IMR-90 (cell line): ENCODE measurements around the gene SOX6. TPM values are rescaled to one million over a fixed set of nuclear protein-coding genes. Genes with fewer than 3 reads are reported as not detected.
A peak's percentile ranks its signal among the peaks of the same experiment; 100 is the strongest.

Experiments
- ATAC-seq: fragments of 200-7000 bp; cut with Tn5 transposase; 2 replicates; pipeline ENCODE4 v1.9.1; 2020; ENCODE audit warnings: low read depth, mild to moderate bottlenecking, moderate library complexity
- BruUV-seq: library from RNA; stranded (reverse); fragments of 400-500 nt; replicated peaks from 2 replicates; lab custom pipeline; 2021; lab: Mats Ljungman, UMichigan
- CTCF ChIA-PET: fragments of 300-600 bp; formaldehyde crosslinking; extraction: SDS; loops from one replicate; lab custom pipeline; 2021; ENCODE audit warnings: antibody characterized with exemption; lab: Yijun Ruan, JAX
- POLR2A ChIA-PET: fragments of 300-600 bp; sonication (Branson Sonifier 250); formaldehyde crosslinking; loops from one replicate; lab custom pipeline; 2022; ENCODE audit warnings: antibody characterized with exemption; ENCODE audit not compliant: unreplicated experiment; lab: Charles Lee
- DNase-seq: peaks from one replicate; pipeline ENCODE4 v3.0.0; 2013
- H2AFZ ChIP-seq: replicated peaks from 2 replicates; pipeline ENCODE3; 2013; ENCODE audit warnings: low read length, mild to moderate bottlenecking; ENCODE audit not compliant: poor library complexity
- H2AK5ac ChIP-seq: 2 replicates; pipeline ENCODE4 v1.6.1; 2013; ENCODE audit warnings: low read depth, low read length, inconsistent platforms
- H2AK9ac ChIP-seq: replicated peaks from 2 replicates; pipeline ENCODE3; 2013; ENCODE audit warnings: mild to moderate bottlenecking, low read depth, low read length, moderate library complexity; ENCODE audit not compliant: poor library complexity
- H2BK120ac ChIP-seq: 2 replicates; pipeline ENCODE4 v1.6.1; 2013; ENCODE audit warnings: low read depth, low read length, inconsistent platforms
- H2BK15ac ChIP-seq: 3 replicates; pipeline ENCODE4 v1.6.1; 2013; ENCODE audit warnings: low read depth, low read length, inconsistent platforms
- H2BK20ac ChIP-seq: 2 replicates; pipeline ENCODE4 v1.6.1; 2013; ENCODE audit warnings: low read depth, mild to moderate bottlenecking, inconsistent platforms, low read length, moderate library complexity
- H2BK5ac ChIP-seq: 2 replicates; pipeline ENCODE4 v1.6.1; 2013; ENCODE audit warnings: mild to moderate bottlenecking, low read depth, low read length, inconsistent platforms; ENCODE audit not compliant: poor library complexity, severe bottlenecking
- H3K14ac ChIP-seq: replicated peaks from 2 replicates; pipeline ENCODE4 v1.6.1; 2013; ENCODE audit warnings: low read depth, low read length, inconsistent platforms
- H3K18ac ChIP-seq: 2 replicates; pipeline ENCODE4 v1.6.1; 2013; ENCODE audit warnings: low read depth, low read length, control low read depth
- H3K23ac ChIP-seq: 2 replicates; pipeline ENCODE4 v1.6.1; 2013; ENCODE audit warnings: low read depth, low read length, inconsistent platforms
- H3K27ac ChIP-seq: 2 replicates; pipeline ENCODE4 v1.5.1; 2013; ENCODE audit warnings: mild to moderate bottlenecking, control low read depth, low read length; ENCODE audit not compliant: insufficient read depth
- H3K27me3 ChIP-seq: 2 replicates; pipeline ENCODE4 v1.6.1; 2013; ENCODE audit warnings: low read length; ENCODE audit not compliant: control insufficient read depth, insufficient read depth
- H3K36me3 ChIP-seq: 2 replicates; pipeline ENCODE4 v1.6.1; 2013; ENCODE audit warnings: low read length, mixed read lengths; ENCODE audit not compliant: control insufficient read depth, insufficient read depth
- H3K4ac ChIP-seq: 2 replicates; pipeline ENCODE4 v1.6.1; 2013; ENCODE audit warnings: low read depth, low read length, inconsistent platforms
- H3K4me1 ChIP-seq: 2 replicates; pipeline ENCODE4 v1.6.1; 2013; ENCODE audit warnings: low read length, mixed read lengths; ENCODE audit not compliant: control insufficient read depth, insufficient read depth
- H3K4me2 ChIP-seq: 2 replicates; pipeline ENCODE4 v1.6.1; 2013; ENCODE audit warnings: low read depth, mild to moderate bottlenecking, control low read depth, low read length, moderate library complexity
- H3K4me3 ChIP-seq: 2 replicates; pipeline ENCODE4 v1.5.1; 2013; ENCODE audit warnings: low read depth, mild to moderate bottlenecking, control low read depth, low read length, moderate library complexity; ENCODE audit not compliant: insufficient read depth
- H3K56ac ChIP-seq: 2 replicates; pipeline ENCODE4 v1.6.1; 2013; ENCODE audit warnings: low read length, inconsistent platforms; ENCODE audit not compliant: insufficient read depth; ENCODE audit errors: extremely low read depth
- H3K79me1 ChIP-seq, 2 experiments: 2 replicates each; pipeline ENCODE4 v1.6.1; 2013; ENCODE audit warnings: low read length in 2 of 2, inconsistent platforms in 1 of 2, low read depth in 1 of 2
- H3K9ac ChIP-seq: 2 replicates; pipeline ENCODE4 v1.6.1; 2013; ENCODE audit warnings: low read depth, low read length, control low read depth
- H3K9me1 ChIP-seq: 2 replicates; pipeline ENCODE4 v1.6.1; 2013; ENCODE audit warnings: low read length, inconsistent platforms; ENCODE audit not compliant: insufficient read depth
- H3K9me3 ChIP-seq: 2 replicates; pipeline ENCODE4 v1.6.1; 2013; ENCODE audit warnings: low read length; ENCODE audit not compliant: control insufficient read depth, insufficient read depth
- H4K20me1 ChIP-seq: 2 replicates; pipeline ENCODE4 v1.6.1; 2013; ENCODE audit warnings: low read length, inconsistent platforms; ENCODE audit not compliant: insufficient read depth
- H4K5ac ChIP-seq: 2 replicates; pipeline ENCODE4 v1.6.1; 2013; ENCODE audit warnings: mild to moderate bottlenecking, low read depth, low read length, control low read depth
- H4K8ac ChIP-seq, 2 experiments: 2 replicates each; pipeline ENCODE4 v1.6.1; 2013; ENCODE audit warnings: low read depth in 2 of 2, low read length in 2 of 2, control low read depth in 1 of 2, inconsistent platforms in 1 of 2
- H4K91ac ChIP-seq: 2 replicates; pipeline ENCODE4 v1.6.1; 2013; ENCODE audit warnings: low read depth, low read length, inconsistent platforms; ENCODE audit not compliant: insufficient read depth
- BHLHE40 ChIP-seq: fragments of 150-350 bp; IDR thresholded peaks from 2 replicates; pipeline ENCODE4 v1.6.1; 2016; ENCODE audit warnings: mild to moderate bottlenecking, low read depth, low read length
- CHD1 ChIP-seq: IDR thresholded peaks from 2 replicates; pipeline ENCODE4 v1.6.1; 2012; ENCODE audit warnings: low read depth, low read length, improper control_type of control experiment
- CTCF ChIP-seq: conservative IDR thresholded peaks from 2 replicates; pipeline ENCODE4 v1.5.1; 2012; ENCODE audit warnings: mild to moderate bottlenecking, low read depth, low read length, improper control_type of control experiment
- ELK1 ChIP-seq: fragments of 150-350 bp; IDR thresholded peaks from 2 replicates; pipeline ENCODE4 v1.6.1; 2016; ENCODE audit warnings: low read depth, mild to moderate bottlenecking, low read length, moderate library complexity, borderline replicate concordance
- FOS ChIP-seq: fragments of 150-350 bp; IDR thresholded peaks from 2 replicates; pipeline ENCODE4 v1.6.1; 2016; ENCODE audit warnings: low read depth, low read length
- MAFK ChIP-seq: IDR thresholded peaks from 2 replicates; pipeline ENCODE4 v1.6.1; 2012; ENCODE audit warnings: low read depth, low read length, improper control_type of control experiment
- MXI1 ChIP-seq: IDR thresholded peaks from 2 replicates; pipeline ENCODE4 v1.6.1; 2012; ENCODE audit warnings: low read depth, mild to moderate bottlenecking, low read length, moderate library complexity, borderline replicate concordance
- NFE2L2 ChIP-seq: fragments of 150-350 bp; IDR thresholded peaks from 2 replicates; pipeline ENCODE4 v1.6.1; 2016; ENCODE audit warnings: low read depth, mild to moderate bottlenecking, low read length
- RAD21 ChIP-seq: IDR thresholded peaks from 2 replicates; pipeline ENCODE4 v1.6.1; 2012; ENCODE audit warnings: low read length, improper control_type of control experiment
- RCOR1 ChIP-seq: IDR thresholded peaks from 2 replicates; pipeline ENCODE4 v1.6.1; 2012; ENCODE audit warnings: mild to moderate bottlenecking, low read length, improper control_type of control experiment; ENCODE audit not compliant: insufficient replicate concordance
- RFX5 ChIP-seq: IDR thresholded peaks from 2 replicates; pipeline ENCODE4 v1.8.0; 2012; ENCODE audit warnings: low read depth, mild to moderate bottlenecking, low read length, moderate library complexity
- USF2 ChIP-seq: fragments of 150-350 bp; IDR thresholded peaks from 2 replicates; pipeline ENCODE4 v1.6.1; 2017; ENCODE audit warnings: mild to moderate bottlenecking, antibody characterized with exemption, low read length, low read depth
- WGBS, 2 experiments: methylation state at CpG; one replicate each; pipeline versions ENCODE4 v1.1.5 to v1.1.7; 2013; ENCODE audit warnings: missing lambda C conversion rate in 2 of 2; ENCODE audit not compliant: insufficient read length in 1 of 2; ENCODE audit errors: extremely low coverage in 2 of 2; 5-methylcytosine and 5-hydroxymethylcytosine counted together
- dilution Hi-C: fragments of 300-500 bp; cut with HindIII; formaldehyde crosslinking; loops from one replicate; pipeline ENCODE4 v1.14.3; 2018; ENCODE audit warnings: low sequenced_read_pairs; ENCODE audit not compliant: unreplicated experiment
- in situ Hi-C: fragments of 300-500 bp; cut with MboI; formaldehyde crosslinking; loops from 3 replicates; pipeline ENCODE4 v1.14.3; 2019; ENCODE audit warnings: low sequenced_read_pairs, inconsistent platforms, mixed read lengths
- intact Hi-C: fragments of 100-400 bp; cut with micrococcal nuclease; formaldehyde crosslinking; loops from 2 replicates; pipeline ENCODE4 v1.10.0; 2022
- polyA plus RNA-seq, 3 experiments: library from polyadenylated mRNA; depleted of rRNA; stranded (reverse); fragments of >200 nt; gene quantifications; 2 replicates each; pipeline ENCODE4 v1.2.3, GENCODE V29; 2012; ENCODE audit warnings: low replicate concordance in 1 of 3
- total RNA-seq: library from RNA; depleted of rRNA; stranded (reverse); fragments of >200 nt; gene quantifications from 2 replicates; pipeline ENCODE4 v1.2.3, GENCODE V29; 2012

SOX6 gene
- total and polyA plus RNA-seq, 2 of the 4 experiments (the other 2 are of a cell fraction): 1.7 to 7.7 TPM

- H3K18ac ChIP-seq: 0 out of 2 replicates have a peak overlapping the region, but pooled peaks have one; percentile 68
- H2BK5ac ChIP-seq: no peak overlapping the region
- H3K79me1 ChIP-seq: no peaks in the 10 kb centered on the region; a peak in 1 of 4 replicates
- peak overlapping the region in 1 of 2 experiments; percentile 66; a peak in 1 of 4 replicates for H4K8ac ChIP-seq
- peak overlapping the region; percentile 77 for H3K4ac ChIP-seq
- peak overlapping the region; percentile 85 for H2BK120ac ChIP-seq
- H2AK5ac ChIP-seq: peak overlapping the region; percentile 14
- no peak overlapping the region; the same call in 1 of the 2 replicates for H3K14ac ChIP-seq
- no peaks in the 10 kb centered on the region for H3K27me3 ChIP-seq
- no peak overlapping the region for H2AK9ac ChIP-seq
- no peak overlapping the region for H3K23ac ChIP-seq
- no peak overlapping the region for H3K56ac ChIP-seq
- no peak overlapping the region for H3K4me2 ChIP-seq
- H3K27ac ChIP-seq: no peak overlapping the region
- dilution Hi-C loops: no loop called here
- no peaks in the 10 kb centered on the region for H4K20me1 ChIP-seq
- H3K9me1 ChIP-seq: no peaks in the 10 kb centered on the region; the same call in 1 of the 2 replicates
- ChIA-PET POLR2A (no interaction called here), CTCF (no interaction called here)
- no TSS peak for BruUV-seq
- in situ Hi-C loops: no loop called here
- no peak overlapping the region; the same call in 1 of the 2 replicates for H4K5ac ChIP-seq
- peak overlapping the region; percentile 44 for H4K91ac ChIP-seq
- TF ChIP-seq FOS (no peak), USF2 (no peak), BHLHE40 (no peak), MXI1 (no peak), CTCF (no peak), RCOR1 (no peak), CHD1 (no peak), NFE2L2 (no peak), RAD21 (no peak), RFX5 (no peak), ELK1 (no peak), MAFK (no peak)
- H3K9ac ChIP-seq: no peak overlapping the region
- DNase-seq (no peak), ATAC-seq (no peak)
- no peaks in the 10 kb centered on the region for H3K9me3 ChIP-seq
- peaks cover 2% of the 10 kb centered on the region; the same call in 1 of the 2 replicates for H3K36me3 ChIP-seq
- intact Hi-C loops: no loop called here
- peak overlapping the region; percentile 23; the same call in 2 of the 3 replicates for H2BK15ac ChIP-seq
- no peak overlapping the region for H3K4me3 ChIP-seq
- peak overlapping the region; percentile 39; the same call in 1 of the 2 replicates for H2BK20ac ChIP-seq
- WGBS, 2 experiments: 83% methylated on average over 2 of the region's 2 CpGs; no CpG with 5 or more reads in 1 of the 2 experiments
- H3K4me1 ChIP-seq: peaks cover 15% of the 10 kb centered on the region
- no peak overlapping the region for H2AFZ ChIP-seq
Observed at GRCh38 chr11:15971215-15971546, 385.2 kb downstream of the SOX6 start.
